G401 (cell line): ENCODE data around the gene FOXO6. TPM values are rescaled to one million over a fixed set of nuclear protein-coding genes. Genes with fewer than 3 reads are reported as not detected.

Experiments
- DNase-seq: peaks from one replicate; pipeline ENCODE4 v3.0.0-alpha.2; 2015; ENCODE audit warnings: low spot score
- in situ Hi-C: cut with HindIII; loops from 2 replicates; pipeline ENCODE4 v1.10.0; 2016; ENCODE audit warnings: low sequenced_read_pairs, mixed read lengths
- total RNA-seq: library from RNA; depleted of rRNA; stranded (reverse); fragments of >200 nt; shearing (Covaris generic); gene quantifications from 2 replicates; pipeline ENCODE4 v1.2.3, GENCODE V29; 2014

The FOXO6 gene
- total RNA-seq, 1 experiment from 2014 or later, result 0.51 TPM

GRCh38 chr1:41414716-41415306 is 53.6 kb downstream of the FOXO6 start:
- in situ Hi-C loops, result loop anchor here (5.0 kb wide), 1 partner anchor 88 kb away; no protein-coding TSS in a partner anchor
- DNase-seq, result no peak

GRCh38 chr1:41416081-41416480 is 54.8 kb downstream of the FOXO6 start:
- in situ Hi-C loops, result loop anchor here (5.0 kb wide), 1 partner anchor 89 kb away; no protein-coding TSS in a partner anchor
- DNase-seq, result no peak

DNA sequence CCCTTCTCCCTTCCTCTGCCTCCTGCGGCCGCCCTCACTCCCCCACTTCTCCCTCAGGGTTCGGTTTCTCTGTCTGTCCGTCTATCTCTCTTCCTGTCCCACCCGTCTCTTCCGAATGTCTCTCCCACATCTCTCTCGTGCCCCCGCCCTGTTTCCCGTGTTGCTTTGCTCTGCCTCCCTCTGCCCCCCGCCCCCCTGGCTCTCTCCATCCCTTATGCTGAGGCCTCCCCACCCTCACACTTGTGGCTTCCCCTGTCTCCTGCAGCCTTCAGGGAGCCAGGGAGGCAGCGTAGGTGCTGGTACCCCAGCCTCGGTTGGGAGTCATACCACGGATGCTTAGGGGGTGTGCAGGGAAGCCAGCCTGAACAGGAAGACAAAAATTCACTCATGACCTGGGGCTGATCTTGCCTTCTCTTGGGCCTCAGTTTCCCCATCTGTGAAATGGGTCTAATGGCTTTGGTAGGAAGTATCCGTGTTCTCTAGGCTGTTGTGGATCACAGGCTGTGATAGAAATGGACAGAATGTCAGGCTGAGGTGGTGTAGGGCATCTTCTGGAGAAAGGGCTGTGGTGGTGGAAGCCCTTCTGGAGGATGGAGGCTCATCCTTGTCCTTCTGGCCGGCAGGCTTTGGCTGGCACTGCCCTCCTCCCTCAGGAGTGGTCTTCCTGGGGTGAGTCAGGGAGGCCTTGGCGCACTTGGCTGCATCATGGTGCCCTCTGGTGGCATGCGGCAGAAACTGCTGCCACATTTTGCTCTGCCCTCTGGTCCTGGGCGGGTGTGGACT is 55.5 kb downstream of the FOXO6 start:
- peak; percentile 67 for DNase-seq
- in situ Hi-C loops, result loop anchor here (5.0 kb wide), 1 partner anchor 89 kb away; no protein-coding TSS in a partner anchor

DNA sequence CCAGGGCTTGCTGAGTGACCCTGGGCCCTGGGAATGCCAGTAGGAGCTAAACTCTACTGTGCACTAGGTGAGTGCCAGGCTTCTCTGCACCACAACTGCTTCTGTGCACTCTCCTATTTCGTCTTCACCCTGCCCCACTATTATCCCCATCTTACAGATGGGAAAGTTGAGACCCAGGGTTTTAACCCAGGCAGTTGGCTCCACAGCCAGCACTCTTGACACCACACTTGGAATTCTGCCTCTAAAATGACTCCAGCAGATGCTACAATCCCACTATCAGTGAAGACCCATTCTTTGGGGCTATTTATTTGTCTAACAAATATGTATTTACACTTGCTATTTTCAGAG is 56.1 kb downstream of the FOXO6 start:
- in situ Hi-C loops, result loop anchor here (5.0 kb wide), 1 partner anchor 90 kb away; no protein-coding TSS in a partner anchor
- no peak for DNase-seq

GRCh38 chr1:41417746-41418145 is 56.5 kb downstream of the FOXO6 start:
- in situ Hi-C loops, result loop anchor here (5.0 kb wide), 1 partner anchor 90 kb away; no protein-coding TSS in a partner anchor
- no peak for DNase-seq

GRCh38 chr1:41418857-41419583 is 57.8 kb downstream of the FOXO6 start:
- in situ Hi-C loops, result loop anchor here (5.0 kb wide), 1 partner anchor 92 kb away; no protein-coding TSS in a partner anchor
- no peak for DNase-seq

GRCh38 chr1:41419584-41420295 is 58.5 kb downstream of the FOXO6 start:
- in situ Hi-C loops, result loop anchor here (5.0 kb wide), 1 partner anchor 92 kb away; no protein-coding TSS in a partner anchor
- DNase-seq, result no peak

DNA sequence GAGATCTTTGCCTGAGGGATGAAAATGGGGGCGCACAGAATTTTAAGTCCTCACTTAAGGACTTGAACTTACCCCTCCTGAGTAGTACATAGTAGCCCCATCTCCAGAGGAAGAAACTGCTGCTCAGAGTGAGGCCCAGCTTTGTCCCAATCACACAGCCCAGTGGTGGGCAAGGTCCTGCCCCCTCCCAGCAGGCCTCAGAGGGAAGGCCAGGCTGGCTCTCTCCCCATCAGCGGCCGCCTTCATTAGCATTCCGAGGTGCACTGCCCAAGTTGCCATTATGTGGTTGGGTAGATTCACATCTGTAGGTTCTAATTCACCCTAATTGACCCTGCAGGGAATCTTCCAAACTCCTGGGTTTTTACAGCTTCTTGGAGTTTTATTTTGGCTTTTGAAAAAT is 59.1 kb downstream of the FOXO6 start:
- in situ Hi-C loops, result no loop called here
- DNase-seq, result no peak

DNA sequence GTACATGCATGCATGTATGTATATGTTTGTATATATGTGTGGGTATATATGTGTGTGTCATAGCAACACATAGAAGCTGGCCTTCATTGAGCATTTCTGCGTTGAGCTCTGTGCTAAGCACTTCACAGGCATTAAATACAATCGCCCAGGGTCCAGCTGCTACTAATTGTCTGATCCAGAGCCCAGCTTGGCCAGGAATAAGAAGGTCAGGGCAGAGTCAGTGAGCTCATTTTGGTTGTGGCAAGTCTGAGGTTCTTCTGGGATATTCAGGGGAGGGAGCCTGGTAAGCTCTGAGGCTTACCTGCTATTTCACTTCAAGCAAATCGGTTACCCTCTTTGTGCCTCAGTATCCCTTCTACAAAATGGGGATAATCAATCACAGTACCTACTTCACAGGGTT is 59.6 kb downstream of the FOXO6 start:
- in situ Hi-C loops, result no loop called here
- DNase-seq, result no peak

GRCh38 chr1:41422306-41422705 is 61.1 kb downstream of the FOXO6 start:
- no peak for DNase-seq
- in situ Hi-C loops, result no loop called here

- no peak for DNase-seq
- in situ Hi-C loops, result no loop called here
These were observed 62.4 kb downstream of the FOXO6 start for GRCh38 chr1:41423511-41424191.

DNA sequence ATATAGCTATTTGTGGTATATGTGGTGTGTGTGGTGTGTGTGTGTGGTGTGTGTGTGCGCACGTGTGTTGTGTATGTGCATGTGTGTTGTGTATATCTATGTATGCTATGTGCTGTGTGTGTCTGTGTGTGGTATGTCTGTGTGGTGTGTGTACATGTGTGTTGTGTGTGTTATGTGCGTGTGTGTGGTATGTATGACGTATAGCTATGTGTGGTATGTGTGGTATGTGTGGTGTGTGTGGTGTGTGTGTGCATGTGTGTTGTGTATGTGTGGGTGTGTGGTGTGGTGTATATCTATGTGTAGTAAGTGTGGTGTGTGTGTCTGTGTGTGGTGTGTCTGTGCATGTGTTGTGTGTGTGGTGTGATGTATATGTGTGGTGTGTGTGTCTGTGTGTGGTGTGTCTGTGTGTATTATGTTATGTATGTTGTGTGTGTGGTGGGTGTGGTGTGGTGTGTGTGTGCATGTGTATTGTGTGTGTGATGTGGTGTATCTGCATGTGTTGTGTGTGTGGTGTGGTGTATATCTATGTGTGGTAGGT is 63.4 kb downstream of the FOXO6 start:
- no peak for DNase-seq
- in situ Hi-C loops, result no loop called here

- in situ Hi-C loops, result no loop called here
- no peak for DNase-seq
These were observed 64.1 kb downstream of the FOXO6 start for GRCh38 chr1:41425369-41425768.

GRCh38 chr1:41426201-41426890 is 65.1 kb downstream of the FOXO6 start:
- in situ Hi-C loops, result no loop called here
- no peak for DNase-seq

DNA sequence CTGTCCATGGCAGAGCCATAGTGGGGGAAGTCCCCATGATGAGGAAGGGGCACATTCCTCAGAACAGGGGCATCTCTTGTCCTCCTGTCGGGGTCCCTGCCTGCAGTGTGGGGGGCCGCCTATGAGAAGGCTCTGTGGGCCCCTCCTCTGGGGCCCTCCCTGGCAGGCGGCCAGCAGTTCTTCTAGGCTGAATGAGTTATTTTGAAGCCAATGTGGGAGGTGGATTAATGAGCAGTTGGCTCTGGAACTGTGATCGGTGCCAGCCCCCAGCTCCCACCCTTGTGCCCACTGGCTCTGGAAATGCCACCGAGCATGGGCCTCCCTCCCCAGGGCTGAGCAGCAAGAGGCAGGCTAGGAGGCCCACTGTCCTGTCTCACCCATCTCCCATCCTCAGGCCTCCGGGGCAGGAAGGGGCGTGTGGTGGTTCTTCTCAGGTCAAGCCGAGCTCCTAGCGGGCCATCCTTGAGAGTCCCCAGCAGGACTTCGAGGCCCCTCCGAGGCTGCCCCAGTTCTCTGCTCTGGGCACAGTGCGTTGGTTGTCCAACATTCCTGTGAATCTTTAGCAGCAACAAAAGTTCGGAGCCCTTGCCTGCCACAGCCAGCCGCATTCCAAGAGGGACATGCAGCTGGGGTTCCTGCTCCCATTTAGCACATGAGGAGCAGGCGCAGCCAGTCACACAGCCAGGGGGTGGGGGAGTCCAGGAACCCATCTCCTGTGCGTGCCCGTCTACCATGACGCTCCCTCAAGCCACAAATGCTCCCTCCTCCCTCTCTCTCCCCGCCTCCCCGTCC is 66.1 kb downstream of the FOXO6 start:
- in situ Hi-C loops, result no loop called here
- no peak for DNase-seq

- no peak for DNase-seq
These were observed 66.9 kb downstream of the FOXO6 start for GRCh38 chr1:41427916-41428737.

More at GRCh38 chr1:41427916-41428737, 66.9 kb downstream of the FOXO6 start:
- in situ Hi-C loops, result no loop called here
